NCI-H146 treated with DMSO at 0.1 percent for 48 hours (cell line): ENCODE data around the gene DOLPP1.

ENCODE experiments used
- DNase-seq: peaks from one replicate; lab custom pipeline; 2025; ENCODE audit not compliant: unreplicated experiment; lab: John Stamatoyannopoulos, UW

The DOLPP1 gene

DNA sequence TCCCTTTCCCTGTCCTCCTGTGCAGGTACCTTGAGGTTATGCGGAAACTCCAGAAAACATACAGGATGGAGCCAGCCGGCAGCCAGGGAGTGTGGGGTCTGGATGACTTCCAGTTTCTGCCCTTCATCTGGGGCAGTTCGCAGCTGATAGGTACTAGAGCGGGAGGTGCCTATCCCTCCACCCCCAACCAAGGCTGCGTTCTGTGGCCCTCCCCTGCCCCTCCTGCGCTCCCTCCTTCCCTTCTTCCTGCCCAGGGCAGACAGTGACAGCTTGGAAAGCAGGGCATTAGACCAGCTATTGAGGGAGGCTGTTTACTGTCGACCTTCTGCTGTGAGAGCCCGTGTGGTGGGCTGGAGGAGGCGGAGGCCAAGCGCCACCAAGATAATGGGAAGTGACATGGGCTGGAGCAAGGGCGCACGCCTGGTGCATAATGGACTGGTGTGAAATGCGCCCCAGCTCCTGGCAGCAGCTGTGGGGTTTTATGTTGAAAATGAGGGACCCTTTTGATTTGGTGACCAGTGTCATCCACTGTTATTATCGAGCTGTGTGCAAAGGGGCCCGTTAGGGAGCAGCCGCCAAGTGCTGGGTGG lies 55.6 kb downstream of the DOLPP1 start:
- DNase-seq: no peak

GRCh38 chr9:129137292-129138143 lies 56.6 kb downstream of the DOLPP1 start:
- DNase-seq: no peak

- DNase-seq: no peak
Measured at GRCh38 chr9:129138144-129138462, 57.2 kb downstream of the DOLPP1 start.

- no peak for DNase-seq
Measured at GRCh38 chr9:129138476-129139232, 57.7 kb downstream of the DOLPP1 start.

GRCh38 chr9:129139233-129139992 lies 58.5 kb downstream of the DOLPP1 start:
- peak; percentile 6 for DNase-seq

DNA sequence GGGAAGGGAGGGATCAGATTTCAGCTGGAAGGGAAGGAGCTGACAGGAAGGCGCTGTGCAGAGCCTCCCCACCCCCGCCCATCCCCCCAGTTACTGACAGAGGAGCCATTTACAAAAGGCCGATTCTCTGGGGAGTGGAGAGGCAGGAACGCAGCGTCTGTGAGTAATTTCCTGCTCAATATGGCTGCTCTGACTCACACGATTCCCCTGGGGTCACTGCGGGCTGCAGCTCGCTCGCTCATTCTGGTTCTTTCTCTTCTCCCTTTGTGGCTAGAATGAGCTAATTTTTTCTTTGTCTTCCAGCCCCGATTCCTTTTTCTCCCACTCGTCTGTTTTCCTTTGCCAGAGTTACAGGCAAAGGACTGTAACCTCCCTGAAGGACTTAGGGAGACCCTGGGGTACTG lies 59.1 kb downstream of the DOLPP1 start:
- no peak for DNase-seq
